ENCODE results near the gene TRIM17.
"Not testable (repeated sequence)": the region's sequence is repeated elsewhere in the genome, so short reads cannot be mapped to it uniquely, and the experiment has no call there.

TRIM17 gene

GRCh38 chr1:228438266-228438665 is 21.6 kb upstream of the TRIM17 start:
- no peaks in the 10 kb centered on the region for H3K4me1 Mint-ChIP-seq
- no peaks in the 10 kb centered on the region for H3K36me3 Mint-ChIP-seq
- H3K9me3 Mint-ChIP-seq = no peaks in the 10 kb centered on the region
- ATAC-seq (ENCODE audit: low read depth) (no peak), DNase-seq (ENCODE audit: low spot score in 2 of 2) (no peak)
- no peak overlapping the region for H3K27ac Mint-ChIP-seq
- no peak overlapping the region for H3K4me3 Mint-ChIP-seq
- H3K27me3 Mint-ChIP-seq = peaks cover 28% of the 10 kb centered on the region

DNA sequence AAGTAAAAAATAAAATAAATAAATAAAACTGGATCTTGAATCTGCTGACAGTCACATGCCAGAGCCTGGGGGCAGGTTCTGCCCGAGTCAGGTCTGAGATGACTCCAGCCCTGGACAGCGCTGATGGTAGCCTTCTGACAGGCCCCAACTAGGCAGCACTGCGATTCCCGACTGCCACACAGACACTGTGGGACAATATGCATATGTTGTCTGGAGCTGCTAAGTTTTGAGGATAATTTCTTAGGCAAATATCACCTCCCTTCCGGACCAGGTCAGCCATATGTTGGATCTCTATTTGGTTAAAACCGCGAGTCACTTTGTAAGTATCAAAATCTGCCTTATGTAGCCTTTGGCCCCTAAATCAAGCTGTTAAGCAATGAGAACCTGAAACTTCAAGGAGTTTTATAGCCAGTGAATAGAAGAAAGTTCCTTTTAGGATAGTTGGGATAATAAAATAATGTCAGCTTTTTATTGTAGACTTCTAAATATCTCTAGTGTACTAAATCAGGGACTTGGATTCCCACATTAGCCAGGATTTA is 20.8 kb upstream of the TRIM17 start:
- ATAC-seq (ENCODE audit: low read depth) (no peak), DNase-seq (ENCODE audit: low spot score in 2 of 2) (no peak)
- H3K9me3 Mint-ChIP-seq = no peaks in the 10 kb centered on the region
- no peak overlapping the region for H3K27ac Mint-ChIP-seq
- H3K36me3 Mint-ChIP-seq = no peaks in the 10 kb centered on the region
- H3K4me3 Mint-ChIP-seq = no peak overlapping the region
- H3K4me1 Mint-ChIP-seq = no peaks in the 10 kb centered on the region
- H3K27me3 Mint-ChIP-seq = peaks cover 28% of the 10 kb centered on the region

DNA sequence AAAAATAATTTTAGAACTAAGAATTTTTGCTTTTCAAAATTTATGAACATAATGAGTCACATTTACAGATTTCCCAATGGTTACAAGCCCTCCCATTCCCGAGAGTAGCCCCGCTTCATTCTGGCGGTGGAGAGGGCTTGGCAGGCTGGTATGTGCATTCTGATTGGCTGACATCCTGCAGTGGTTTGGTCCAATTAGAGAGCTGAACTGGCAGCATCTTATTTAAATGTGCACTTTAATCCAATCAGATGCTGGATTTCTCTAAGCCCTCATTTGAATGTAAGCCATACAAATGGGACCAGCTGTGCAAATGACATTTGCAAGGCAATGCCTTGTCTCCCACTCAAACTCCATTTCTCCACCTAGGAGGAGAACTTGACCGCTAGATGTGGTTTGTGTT is 18.0 kb upstream of the TRIM17 start:
- Mint-ChIP-seq H3K4me1 (no peaks in the 10 kb centered on the region), H3K36me3 (no peaks in the 10 kb centered on the region), H3K27me3 (peaks cover 33% of the 10 kb centered on the region), H3K9me3 (no peaks in the 10 kb centered on the region), H3K4me3 (no peak overlapping the region), H3K27ac (no peak overlapping the region)
- DNase-seq (ENCODE audit: low spot score in 2 of 2) (no peak), ATAC-seq (ENCODE audit: low read depth) (no peak)

GRCh38 chr1:228433337-228434053 is 16.8 kb upstream of the TRIM17 start:
- H3K36me3 Mint-ChIP-seq; ATAC-seq (ENCODE audit: low read depth); H3K9me3 Mint-ChIP-seq; H3K4me1 Mint-ChIP-seq; H3K27ac Mint-ChIP-seq; DNase-seq (ENCODE audit: low spot score in 2 of 2); H3K4me3 Mint-ChIP-seq: not testable (repeated sequence)
- H3K27me3 Mint-ChIP-seq = peaks cover 24% of the 10 kb centered on the region

- ATAC-seq (ENCODE audit: low read depth) (no peak), DNase-seq (ENCODE audit: low spot score in 2 of 2) (no peak)
- Mint-ChIP-seq H3K27ac (no peak overlapping the region), H3K9me3 (no peaks in the 10 kb centered on the region), H3K36me3 (no peaks in the 10 kb centered on the region), H3K4me1 (no peaks in the 10 kb centered on the region), H3K27me3 (peaks cover 21% of the 10 kb centered on the region), H3K4me3 (no peak overlapping the region)
Measured at GRCh38 chr1:228430243-228430642, 13.6 kb upstream of the TRIM17 start.

DNA sequence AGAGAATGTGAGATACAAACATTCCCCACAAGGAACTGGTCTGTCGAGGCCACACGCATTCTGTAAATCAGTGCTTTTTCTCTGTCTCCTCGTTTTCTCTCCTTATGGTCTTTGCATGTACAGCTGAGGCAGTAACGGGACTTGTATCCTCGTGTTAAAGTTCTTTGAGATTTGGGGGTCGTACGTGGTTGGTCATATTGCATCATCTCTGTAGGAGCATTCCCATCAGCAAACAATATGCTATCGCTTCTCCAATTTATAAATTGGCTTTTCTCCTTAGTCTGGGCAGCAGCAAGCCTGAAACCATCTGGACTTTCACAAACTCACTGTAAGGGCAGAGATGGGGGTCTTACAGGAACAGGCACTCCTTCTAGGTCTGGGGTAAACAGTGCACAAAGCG is 13.0 kb upstream of the TRIM17 start:
- ATAC-seq (ENCODE audit: low read depth) = no peak
- Mint-ChIP-seq H3K9me3 (no peaks in the 10 kb centered on the region), H3K4me3 (no peak overlapping the region), H3K36me3 (no peaks in the 10 kb centered on the region), H3K27me3 (peaks cover 21% of the 10 kb centered on the region), H3K27ac (no peak overlapping the region), H3K4me1 (no peaks in the 10 kb centered on the region)
- no peak for DNase-seq (ENCODE audit: low spot score in 2 of 2)

DNA sequence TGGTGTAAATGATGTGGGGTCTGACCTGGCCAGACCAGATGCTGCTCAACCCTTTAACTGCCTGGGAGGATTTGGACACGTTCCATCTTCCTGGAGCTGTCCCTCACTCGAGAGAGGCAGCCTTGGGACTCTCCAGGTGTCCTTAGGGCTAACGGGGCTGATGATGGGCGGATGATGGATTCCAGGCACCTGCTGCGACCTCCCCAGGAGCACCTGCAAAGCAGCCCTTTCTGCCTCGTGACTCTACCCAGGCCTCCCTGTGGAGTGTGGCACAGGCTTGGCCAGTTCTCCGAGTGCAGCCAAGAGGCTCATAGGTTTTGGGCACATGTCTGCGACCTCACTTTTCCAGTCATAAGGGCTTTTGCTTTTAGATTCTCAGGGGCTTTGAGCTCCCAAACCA is 12.3 kb upstream of the TRIM17 start:
- no peaks in the 10 kb centered on the region for H3K4me1 Mint-ChIP-seq

DNA sequence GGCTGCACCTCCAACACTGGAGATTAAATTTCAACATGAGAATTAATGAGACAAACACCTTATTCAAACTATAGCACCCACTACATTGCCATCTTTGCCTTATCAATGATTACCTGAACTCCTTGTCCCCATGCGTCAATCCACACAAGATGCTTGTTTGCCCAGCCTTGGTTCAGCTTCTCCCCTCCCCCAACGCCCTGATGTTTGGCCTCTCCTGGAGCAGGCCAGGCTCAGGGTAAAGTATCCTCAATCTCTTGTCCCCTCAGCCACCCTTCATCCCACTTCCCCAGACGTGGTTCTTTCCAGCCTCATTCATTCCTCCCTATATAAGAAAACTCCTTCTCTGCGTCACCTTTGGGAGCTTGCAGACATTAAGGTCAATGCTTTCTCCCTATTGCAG is 11.8 kb upstream of the TRIM17 start:
- Mint-ChIP-seq H3K27me3 (peaks cover 20% of the 10 kb centered on the region), H3K36me3 (no peaks in the 10 kb centered on the region), H3K27ac (no peak overlapping the region), H3K9me3 (no peaks in the 10 kb centered on the region), H3K4me3 (no peak overlapping the region), H3K4me1 (no peaks in the 10 kb centered on the region)
- DNase-seq (ENCODE audit: low spot score in 2 of 2) (no peak), ATAC-seq (ENCODE audit: low read depth) (no peak)

More for the DNA sequence above, 12.3 kb upstream of the TRIM17 start:
- Mint-ChIP-seq H3K4me3 (no peak overlapping the region), H3K36me3 (no peaks in the 10 kb centered on the region), H3K9me3 (no peaks in the 10 kb centered on the region), H3K27ac (no peak overlapping the region), H3K27me3 (peaks cover 20% of the 10 kb centered on the region)
- ATAC-seq (ENCODE audit: low read depth) = no peak
- no peak for DNase-seq (ENCODE audit: low spot score in 2 of 2)

GRCh38 chr1:228426518-228427175 is 10.0 kb upstream of the TRIM17 start:
- Mint-ChIP-seq H3K36me3 (peaks cover 2% of the 10 kb centered on the region), H3K4me3 (no peak overlapping the region), H3K9me3 (no peaks in the 10 kb centered on the region), H3K4me1 (no peaks in the 10 kb centered on the region), H3K27me3 (peaks cover 24% of the 10 kb centered on the region), H3K27ac (no peak overlapping the region)
- ATAC-seq (ENCODE audit: low read depth) = no peak
- DNase-seq (ENCODE audit: low spot score in 2 of 2) = no peak

- Mint-ChIP-seq H3K27ac (no peak overlapping the region), H3K9me3 (peaks cover 4% of the 10 kb centered on the region), H3K4me3 (no peak overlapping the region), H3K36me3 (peaks cover 5% of the 10 kb centered on the region), H3K27me3 (peaks cover 23% of the 10 kb centered on the region), H3K4me1 (no peaks in the 10 kb centered on the region)
- ATAC-seq (ENCODE audit: low read depth) (no peak), DNase-seq (ENCODE audit: low spot score in 2 of 2) (no peak)
Measured at GRCh38 chr1:228424685-228425660, 8.3 kb upstream of the TRIM17 start.

GRCh38 chr1:228423404-228424053 is 6.9 kb upstream of the TRIM17 start:
- peaks cover 21% of the 10 kb centered on the region for H3K27me3 Mint-ChIP-seq
- peaks cover 5% of the 10 kb centered on the region for H3K36me3 Mint-ChIP-seq
- H3K9me3 Mint-ChIP-seq = peaks cover 4% of the 10 kb centered on the region
- ATAC-seq (ENCODE audit: low read depth) (no peak), DNase-seq (ENCODE audit: low spot score in 2 of 2) (no peak)
- H3K4me3 Mint-ChIP-seq = no peak overlapping the region
- H3K27ac Mint-ChIP-seq = no peak overlapping the region
- no peaks in the 10 kb centered on the region for H3K4me1 Mint-ChIP-seq

GRCh38 chr1:228420968-228421826 is 4.5 kb upstream of the TRIM17 start:
- DNase-seq (ENCODE audit: low spot score in 2 of 2) (no peak), ATAC-seq (ENCODE audit: low read depth) (no peak)
- Mint-ChIP-seq H3K27me3 (peaks cover 29% of the 10 kb centered on the region), H3K4me1 (peaks cover 8% of the 10 kb centered on the region), H3K9me3 (peaks cover 4% of the 10 kb centered on the region), H3K4me3 (no peak overlapping the region), H3K36me3 (peaks cover 5% of the 10 kb centered on the region), H3K27ac (no peak overlapping the region)

Measured in memory B cell (primary cell).